Activated effector memory CD4-positive, alpha-beta T cell treated with anti-CD3 and anti-CD28 coated beads, Interleukin-2, amount 50 U/mL, for 16 hours (primary cell): ENCODE measurements around the gene DIS3L2.
A peak's percentile ranks its signal among the peaks of the same experiment; 100 is the strongest.

Experiments used
- DNase-seq: peaks from one replicate; pipeline ENCODE4 v3.0.0-alpha.2; 2020

The DIS3L2 gene

DNA sequence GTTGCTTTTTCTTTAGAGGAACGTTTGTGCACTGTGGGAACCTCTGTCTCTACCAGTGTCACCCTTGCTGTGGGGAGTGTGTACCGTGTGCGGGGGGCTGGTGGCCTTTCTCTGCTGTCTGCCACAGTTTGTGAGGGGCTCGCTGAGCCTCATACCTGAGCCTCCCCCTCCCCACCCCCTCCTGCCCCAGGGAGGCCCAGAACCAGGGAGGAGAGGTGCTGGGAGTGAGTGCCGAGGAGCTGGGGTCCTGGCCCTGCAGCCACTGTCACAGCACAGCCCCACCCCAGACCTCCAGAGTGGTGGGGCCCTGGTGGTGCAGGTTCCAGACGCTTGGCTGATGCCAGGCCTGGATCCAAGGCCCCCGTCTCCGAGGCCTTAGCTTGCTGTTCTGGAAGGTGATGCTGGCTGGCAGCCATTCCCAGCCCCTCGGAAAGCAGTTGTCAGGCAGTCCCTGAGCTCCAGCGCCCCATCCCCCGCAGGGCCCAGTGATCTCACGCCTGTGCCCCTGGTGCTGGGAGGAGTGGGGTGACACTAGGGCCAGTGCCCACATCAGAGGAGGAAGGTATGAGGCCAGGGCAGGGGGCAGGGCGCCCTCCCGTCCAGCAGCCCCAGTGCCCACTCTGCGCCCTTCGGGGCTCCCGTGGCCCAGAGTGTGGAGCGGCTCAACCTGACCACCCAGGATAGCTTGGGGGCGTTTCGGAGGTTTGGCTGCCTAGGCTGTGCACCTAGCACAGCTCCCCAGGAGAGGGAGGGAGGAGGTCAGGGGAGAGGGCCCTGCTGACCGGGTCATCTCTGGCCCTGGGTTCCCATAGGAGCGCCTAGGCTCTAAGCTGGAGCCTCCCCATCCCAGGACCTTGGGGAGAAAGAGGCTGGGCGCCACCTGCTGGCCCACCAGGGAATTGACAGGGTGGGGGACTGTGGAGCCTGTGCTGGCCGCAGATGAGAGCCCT is 364.1 kb downstream of the DIS3L2 start:
- DNase-seq, result peak; percentile 84

DNA sequence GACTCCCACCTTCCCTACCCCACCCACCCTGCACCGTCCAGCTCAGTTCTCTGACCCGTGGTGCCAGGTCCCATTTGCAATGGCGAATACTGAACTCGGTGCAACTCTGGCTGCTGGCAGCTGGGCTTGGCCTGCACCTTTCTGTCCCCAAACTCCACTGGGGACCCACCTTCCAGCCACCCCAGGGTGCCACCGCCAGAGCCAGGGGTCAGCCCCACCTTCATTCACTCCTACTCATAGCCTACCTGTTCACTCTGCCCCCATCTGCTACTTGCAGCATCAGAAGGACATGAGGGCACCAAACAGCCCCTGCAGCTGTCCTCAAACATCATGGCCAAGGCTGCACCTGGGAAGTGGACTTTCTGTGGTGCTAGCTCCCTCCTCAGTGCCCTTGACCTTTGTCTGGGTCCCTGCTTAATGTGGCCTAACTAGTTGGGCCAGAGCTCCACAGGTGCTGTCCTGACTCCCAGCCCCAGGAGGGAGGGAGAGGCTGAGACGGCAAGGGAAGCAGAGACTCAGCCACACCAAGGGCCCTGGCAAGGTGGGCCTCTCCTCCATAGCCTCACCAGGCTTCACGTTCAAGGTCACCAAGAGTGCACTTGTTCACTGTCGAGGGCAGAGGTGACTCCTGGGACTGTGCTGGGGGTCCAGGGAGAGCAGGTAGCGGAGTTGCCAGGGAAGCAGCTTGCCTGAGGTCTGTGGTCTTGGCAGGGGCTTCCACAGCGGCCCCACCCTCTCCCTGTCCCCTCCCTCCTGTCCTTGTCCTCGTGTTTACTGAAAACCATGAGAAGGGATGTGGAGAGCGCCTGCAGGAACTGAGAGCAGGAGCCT is 365.0 kb downstream of the DIS3L2 start:
- peak; percentile 56 for DNase-seq

DNA sequence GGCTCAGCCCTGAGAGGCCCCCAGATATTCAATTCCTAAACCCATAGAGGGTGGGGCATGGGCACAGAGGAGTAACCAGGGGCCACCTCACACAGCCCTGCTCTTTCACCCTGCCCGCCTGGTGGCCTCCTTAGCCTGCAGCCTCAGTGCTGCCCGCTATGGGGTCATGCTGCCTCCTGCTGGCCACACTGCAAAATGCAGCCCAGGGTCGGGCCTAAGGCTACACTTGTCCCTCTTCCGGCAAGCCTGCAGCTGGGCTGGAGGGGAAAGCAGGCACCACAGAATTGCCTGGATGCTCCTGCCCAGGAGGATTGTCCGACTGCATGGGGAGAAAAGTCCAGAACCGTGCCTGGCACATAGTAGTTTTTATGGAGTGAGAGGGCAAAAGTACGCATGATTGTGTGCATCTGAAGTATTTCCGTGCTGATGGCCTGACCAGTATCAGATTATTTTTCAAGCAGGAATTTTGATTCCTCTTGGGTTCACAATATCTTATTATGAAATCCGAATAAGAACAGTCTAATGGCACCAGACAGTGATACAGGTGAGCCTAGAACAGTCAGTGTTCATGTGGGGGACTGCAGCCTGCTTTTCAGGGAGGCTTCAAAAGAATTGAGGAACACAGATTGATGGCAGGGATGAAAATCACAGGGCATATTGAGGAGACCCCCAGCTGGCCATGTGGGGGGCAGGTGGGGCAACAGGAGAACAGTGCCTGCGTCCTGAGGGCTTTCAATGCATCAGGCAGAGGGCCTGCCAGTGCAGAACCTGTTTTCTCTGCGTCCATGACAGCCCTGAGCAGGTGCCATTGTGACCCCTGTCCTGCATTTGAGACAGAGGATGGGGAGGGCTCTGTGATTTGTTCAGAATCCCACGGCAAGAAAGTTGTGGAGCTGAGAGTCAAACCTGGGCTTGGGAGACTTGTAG is 365.9 kb downstream of the DIS3L2 start:
- peak; percentile 92 for DNase-seq

DNA sequence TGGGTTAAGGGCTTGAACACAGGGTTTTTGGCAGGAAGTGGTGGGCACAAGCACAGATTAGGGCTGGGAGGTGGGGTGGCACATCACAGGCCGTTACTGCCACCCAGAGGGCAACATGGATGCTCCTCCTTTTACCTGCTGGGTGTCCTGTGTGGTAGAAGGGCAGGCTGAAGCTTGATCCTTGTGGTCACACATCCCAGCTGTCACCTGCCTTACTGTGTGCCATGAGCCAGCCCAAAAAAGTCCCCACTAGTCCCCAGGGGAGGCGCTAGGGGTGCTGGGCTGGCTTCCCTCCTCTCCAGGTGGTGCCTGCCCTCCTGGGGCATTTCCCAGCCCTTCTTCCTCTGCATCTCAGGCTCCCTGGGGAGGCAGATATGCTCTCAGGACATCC is 366.5 kb downstream of the DIS3L2 start:
- DNase-seq, result peak; percentile 53

GRCh38 chr2:232328516-232329460 is 367.3 kb downstream of the DIS3L2 start:
- peak; percentile 62 for DNase-seq

DNA sequence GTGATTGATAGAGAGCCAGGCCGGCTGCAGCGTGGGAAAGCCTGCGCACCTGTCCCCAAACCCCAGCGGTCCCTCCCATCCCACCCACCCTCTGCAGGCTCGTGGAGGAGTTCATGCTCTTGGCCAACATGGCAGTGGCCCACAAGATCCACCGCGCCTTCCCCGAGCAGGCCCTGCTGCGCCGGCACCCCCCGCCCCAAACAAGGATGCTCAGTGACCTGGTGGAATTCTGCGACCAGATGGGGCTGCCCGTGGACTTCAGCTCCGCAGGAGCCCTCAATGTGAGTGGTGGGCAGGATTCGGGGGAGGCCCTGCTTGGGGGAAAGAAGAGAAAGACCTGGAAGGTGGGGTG is 368.2 kb downstream of the DIS3L2 start:
- no peak for DNase-seq

DNA sequence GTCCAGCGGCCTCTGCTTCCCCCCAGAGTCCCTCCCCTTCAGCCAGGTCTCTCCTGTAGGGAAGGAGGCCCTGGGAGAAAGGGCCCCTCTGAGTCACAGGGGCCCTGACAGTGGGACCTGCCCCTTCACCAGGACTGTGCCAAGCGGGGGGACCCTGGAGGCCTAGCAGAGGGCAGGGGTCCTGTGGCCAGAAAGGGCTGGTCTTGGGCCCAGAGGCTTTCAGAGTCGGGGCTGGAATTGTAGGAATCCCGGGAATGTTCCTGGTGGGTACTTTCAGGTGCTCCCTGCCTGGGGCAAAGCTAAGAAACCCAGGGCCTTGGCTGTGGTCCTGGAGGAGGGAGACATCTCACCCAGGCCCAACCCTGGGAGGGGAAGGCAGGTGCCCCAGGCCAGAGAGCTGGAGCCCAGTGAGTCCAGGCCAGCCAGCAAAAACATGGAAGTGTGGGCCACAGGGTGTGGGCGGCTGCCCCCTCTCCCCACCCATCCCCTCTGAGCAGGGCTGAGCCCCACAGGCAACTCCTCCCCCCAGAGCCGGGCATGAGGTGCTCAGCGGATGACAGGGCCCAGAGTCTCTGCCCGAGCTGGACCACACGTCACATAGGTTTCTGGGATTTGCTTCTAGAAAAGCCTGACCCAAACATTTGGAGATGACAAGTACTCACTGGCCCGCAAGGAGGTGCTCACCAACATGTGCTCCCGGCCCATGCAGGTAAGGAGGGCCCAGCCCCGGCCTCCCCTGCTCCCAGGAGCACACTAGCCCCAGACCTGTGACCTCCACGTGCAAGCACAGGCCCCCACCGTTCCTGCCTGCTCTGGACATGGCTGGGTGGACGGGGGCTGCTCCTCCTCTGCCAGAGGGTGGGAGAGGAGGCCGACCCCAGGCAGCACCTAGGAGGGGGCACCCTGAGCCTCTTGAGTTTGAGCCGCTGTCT is 368.8 kb downstream of the DIS3L2 start:
- peak; percentile 59 for DNase-seq

- peak; percentile 56 for DNase-seq
Observed at GRCh38 chr2:232331061-232331460, 369.5 kb downstream of the DIS3L2 start.

- DNase-seq, result peak; percentile 49
Observed at GRCh38 chr2:232331641-232332040, 370.1 kb downstream of the DIS3L2 start.

DNA sequence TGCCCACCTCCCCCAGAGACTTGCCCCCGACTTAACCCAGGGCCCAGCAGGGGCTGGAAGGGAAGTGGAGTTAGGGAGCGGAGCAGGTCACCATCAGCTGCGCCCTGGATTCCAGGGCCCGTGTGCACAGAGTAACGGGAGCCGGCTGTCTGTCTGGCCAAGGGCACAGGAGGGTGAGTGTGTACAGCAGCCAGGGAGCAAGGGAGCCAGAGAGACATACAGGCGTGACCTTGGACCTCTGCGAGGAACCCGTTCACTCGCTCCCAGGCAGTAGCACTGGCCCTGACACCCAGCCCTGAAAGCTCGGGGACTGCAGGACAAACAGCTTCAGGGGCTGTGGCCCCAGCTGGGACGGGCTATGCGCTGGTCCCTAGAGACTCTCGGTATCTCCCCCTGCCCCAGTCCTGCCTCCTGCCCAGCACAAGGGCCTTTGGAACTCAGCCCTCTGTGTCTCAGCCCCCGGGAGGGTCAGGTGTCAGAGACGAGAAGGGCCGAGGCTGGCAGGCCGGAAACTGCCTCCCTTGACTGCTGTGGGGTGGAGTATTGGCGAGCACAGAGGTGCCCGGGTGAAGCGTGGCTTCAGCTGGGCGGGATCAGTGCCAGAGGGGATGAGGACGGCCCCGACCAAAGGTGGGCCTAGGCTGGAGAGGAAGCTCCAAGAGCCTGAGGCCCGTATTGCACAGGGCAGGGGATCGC is 370.9 kb downstream of the DIS3L2 start:
- peak; percentile 38 for DNase-seq

DNA sequence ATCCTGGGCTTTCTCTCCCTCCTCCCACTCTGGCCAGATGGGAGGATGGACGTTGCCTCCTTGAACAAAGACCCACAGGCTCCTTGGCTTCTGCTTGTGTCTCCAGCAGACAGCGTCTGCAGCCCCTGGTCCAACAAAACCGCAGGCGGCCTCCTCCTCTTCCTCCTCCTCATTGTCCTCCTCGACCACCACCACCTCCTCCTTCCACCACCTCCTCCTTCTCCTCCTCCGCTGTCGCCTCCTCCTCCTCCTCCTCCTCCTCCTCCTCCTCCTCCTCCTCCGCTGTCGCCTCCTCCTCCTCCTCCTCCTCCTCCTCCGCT is 371.4 kb downstream of the DIS3L2 start:
- peak; percentile 38 for DNase-seq

DNA sequence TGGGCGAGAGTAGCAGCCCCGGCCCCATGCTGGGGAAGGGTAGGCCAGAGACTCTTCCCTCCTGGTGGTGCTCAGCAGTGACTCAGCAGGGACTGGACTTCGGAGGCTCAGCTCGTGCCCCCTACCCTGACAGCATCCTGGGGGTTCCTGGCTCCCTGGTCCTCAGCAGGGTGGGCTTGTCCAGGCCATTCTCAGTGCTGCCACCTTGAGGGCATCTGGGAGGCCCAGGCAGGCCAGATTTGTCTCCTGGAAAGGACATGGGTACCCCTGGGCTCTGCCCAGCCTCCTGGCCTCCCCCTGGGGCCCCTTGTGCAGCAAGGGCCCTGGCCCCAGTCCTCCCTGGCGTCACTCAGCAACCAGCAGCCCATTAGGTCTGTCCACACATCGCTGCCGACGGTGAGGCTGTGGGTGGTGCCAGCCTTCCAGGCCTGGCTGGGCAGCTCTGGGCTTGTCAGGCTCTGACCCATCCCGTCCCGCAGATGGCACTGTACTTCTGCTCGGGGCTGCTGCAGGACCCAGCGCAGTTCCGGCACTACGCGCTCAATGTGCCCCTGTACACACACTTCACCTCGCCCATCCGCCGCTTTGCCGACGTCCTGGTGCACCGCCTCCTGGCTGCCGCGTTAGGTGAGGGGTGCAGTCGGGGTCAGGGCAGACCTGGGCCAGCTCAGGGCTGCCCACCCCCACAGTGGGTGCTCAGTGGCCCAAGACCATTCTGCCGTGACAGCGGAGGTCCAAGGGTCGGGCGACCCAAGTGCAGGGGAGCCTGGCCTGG is 372.0 kb downstream of the DIS3L2 start:
- DNase-seq, result peak; percentile 62

- DNase-seq, result peak; percentile 54
Observed at GRCh38 chr2:232334136-232334884, 372.8 kb downstream of the DIS3L2 start.

- peak; percentile 28 for DNase-seq
Observed at GRCh38 chr2:232334885-232335205, 373.3 kb downstream of the DIS3L2 start.

DNA sequence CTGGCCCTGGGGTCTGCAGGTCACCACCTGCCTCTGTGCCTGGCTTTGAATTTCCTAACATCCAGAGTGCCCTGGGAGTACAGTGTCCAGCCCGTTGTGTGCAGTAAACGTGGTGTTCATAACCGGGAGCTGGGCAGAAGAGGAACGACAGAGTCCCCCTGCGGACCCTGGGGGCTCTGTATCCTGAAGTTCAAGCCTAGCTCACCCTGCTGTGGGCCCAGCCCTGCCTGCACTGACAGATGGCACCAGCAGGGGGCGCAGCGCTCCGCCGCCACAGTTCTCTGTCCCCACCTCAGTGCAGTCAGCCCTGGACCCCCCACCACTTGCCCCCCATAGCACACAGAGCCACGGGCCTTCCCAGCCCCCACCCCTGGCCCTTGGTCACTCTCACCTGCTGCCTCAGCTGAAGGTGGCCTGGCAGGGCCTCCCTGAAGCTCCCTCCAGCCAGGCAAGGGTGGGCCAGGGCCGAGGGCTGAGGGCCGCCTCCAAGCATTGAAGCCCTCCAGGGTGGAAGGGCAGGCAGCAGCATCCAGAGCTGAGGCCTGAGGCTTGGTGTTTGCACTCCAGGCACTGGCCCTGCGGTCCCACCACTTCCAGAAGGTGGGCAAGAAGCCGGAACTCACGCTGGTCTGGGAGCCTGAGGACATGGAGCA is 373.8 kb downstream of the DIS3L2 start:
- DNase-seq, result peak; percentile 57

DNA sequence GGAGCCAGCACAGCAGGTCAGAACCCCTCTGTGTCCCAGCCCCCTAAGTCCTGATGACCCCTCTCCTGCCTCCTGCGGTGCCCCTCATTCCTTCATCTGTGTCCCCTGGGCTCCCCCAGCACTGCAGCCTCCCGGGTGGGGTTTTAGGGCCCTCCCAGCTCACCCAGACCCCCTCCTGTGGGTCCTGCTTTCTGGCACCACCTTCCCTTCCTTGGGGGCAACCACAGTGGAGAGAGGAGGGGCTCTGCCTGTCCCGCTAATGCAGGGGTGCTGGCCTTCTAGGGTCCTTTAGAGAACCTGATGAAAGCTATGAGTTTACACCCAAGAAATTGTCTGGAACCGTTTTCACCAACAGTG is 374.3 kb downstream of the DIS3L2 start:
- no peak for DNase-seq

DNA sequence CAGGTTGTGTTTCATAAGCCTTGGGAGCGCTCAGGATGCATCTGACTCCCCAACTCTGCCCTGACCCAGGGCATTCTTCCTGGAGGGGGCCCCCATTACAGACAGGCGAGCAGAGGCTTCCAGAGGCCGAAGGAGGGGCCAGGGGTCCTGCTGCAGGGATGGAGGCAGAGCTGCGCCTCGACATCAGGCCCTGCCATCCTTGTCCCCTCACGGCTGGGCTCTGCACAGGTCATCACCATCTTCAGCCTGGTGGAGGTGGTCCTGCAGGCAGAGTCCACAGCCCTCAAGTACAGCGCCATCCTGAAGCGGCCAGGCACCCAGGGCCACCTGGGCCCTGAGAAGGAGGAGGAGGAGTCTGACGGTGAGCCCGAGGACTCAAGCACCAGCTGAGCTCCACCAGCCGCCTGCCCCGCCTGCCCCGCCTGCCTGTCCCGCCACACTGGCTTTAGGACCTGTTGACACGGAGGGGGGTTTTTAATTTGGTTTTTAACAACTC is 374.8 kb downstream of the DIS3L2 start:
- DNase-seq, result peak; percentile 60
